GM20000 (cell line): ENCODE data around the gene HOXA11.

Experiments used
- DNase-seq: peaks from one replicate; pipeline ENCODE4 v3.0.0; 2012; ENCODE audit warnings: low spot score
- CTCF ChIP-seq: IDR thresholded peaks from 2 replicates; pipeline ENCODE4 v1.5.1; 2012; ENCODE audit warnings: mild to moderate bottlenecking, control low read depth; ENCODE audit errors: extremely low read depth, missing control alignments

The HOXA11 gene

DNA sequence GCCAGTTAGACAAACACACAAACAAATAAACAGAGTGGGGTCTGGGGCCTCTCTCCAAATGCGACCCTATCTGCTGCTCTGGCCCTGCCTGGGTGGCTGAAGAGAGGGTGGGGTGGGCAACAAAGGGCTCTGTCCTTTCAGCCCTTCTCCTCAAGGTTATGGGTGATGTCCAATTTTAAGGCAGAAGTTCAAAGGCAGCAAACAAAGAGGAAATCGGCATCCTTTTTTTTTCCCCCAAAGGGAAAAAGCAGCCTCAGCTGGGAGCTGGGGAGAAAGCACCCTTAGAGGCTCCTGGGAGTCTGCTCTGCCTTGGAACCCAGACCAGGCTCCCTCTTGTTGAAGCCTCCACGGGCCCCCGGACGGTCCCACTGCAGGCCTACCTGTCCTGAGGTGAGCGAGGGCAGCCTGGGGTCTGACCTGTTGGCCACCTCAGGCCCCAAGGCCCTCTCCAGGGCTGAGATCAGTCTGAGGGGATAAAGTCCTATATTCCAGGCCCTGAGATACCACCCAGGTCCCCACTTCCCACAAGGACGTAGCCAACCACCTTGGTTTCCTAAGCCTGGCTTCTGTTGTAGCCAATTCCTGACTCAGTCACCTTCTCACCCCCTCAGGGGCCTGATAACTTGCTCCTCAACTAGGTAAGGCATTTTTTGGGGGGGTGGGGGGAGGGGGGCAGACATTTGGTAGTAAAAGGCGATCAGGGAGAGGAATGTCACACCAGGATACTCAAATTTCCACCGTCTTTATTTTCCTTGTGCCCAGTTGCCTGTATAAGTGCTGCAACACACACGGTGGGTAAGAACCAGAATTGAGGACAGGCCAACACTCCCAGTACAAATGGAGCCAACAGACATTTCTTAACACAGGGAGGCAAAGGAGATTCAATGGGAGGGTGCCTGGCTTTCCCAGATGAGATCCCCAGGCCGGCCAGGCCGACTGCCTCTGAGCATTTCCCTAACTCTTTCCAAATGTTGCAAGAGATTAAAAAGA lies 4.3 kb downstream of the HOXA11 start:
- no peak for TF ChIP-seq CTCF
- DNase-seq = no peak

DNA sequence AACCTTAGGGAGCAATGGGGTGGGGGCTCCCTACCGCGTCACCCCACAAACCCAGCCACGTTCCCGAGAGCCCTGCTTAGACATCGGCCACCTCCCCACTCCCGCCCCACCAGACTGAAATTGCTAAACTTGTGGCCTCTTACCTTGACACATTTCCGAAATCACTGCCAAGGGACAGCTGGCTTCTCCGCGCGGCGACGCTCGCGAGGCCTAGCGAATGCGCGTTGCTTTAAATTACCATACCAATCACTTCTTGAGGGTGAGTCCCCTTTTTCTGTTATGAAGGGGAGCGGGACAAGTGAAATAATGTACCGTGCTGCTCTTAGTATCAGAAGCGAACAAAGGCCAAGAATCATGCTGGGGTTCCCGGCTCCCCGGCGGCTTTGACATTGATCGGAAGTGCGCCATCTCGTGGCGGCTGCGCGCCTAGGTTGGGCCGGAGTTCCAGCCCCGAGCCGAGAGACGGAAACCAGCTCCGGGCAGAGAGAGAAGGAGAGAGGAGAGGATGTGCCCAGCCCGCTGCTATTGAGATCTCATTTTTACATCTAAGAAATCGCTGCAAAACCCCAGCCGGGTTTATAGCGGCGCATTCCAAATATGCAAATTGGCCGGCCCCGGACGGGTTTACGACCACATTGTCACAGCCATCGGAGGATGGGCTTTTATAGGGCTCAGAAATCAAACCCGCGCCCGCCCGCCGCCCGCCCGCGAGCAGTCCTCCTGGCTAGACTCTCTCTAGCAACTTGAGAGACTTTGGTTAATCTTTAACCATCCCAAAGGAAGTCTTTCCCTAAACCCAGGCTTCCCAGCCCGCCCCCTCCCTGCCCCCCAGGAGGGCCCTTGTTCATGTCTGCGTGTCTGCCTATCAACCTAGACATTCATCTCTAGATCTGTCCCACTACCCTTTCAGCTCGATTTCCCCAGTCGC lies 5.3 kb downstream of the HOXA11 start:
- peak; percentile 63 for TF ChIP-seq CTCF
- peak; percentile 82 for DNase-seq

DNA sequence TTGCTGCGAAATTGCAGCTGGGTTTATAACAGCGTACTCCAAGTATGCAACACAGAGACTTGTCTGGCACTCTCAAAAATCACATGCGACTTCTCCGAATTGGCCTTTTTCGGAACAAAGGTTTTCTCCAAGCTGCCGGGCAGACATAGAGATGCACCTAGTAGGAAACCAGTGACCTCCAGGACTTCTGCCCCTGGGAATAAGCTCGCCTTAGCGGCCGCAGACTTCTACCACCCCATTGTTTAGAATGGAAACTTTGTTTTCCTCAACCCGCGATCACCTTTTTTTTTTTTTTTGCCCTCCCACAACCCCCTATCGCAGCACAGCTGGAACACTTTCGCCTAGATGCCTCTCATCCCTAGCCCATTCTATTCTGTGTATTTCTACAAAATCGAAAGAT lies 6.0 kb downstream of the HOXA11 start:
- no peak for TF ChIP-seq CTCF
- no peak for DNase-seq

DNA sequence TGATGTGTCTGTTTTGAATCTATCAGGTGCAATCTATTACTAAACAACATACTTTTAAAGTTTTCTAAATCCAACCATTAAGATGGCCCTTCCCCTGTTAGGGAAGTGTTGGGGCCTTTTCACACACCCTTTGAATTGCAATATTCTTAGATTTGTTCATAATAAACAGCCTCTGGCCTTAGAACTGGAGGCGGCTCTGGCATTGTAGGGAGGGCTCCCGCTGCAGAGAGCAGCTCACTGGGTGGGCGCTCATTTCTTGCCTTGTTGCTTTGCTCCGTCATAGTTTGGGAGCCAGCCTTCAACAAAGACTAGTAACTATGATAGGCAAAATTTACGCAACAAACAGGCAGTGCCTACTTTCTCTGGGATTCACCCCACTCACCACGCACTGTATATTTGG lies 6.7 kb downstream of the HOXA11 start:
- DNase-seq = no peak
- TF ChIP-seq CTCF = no peak

DNA sequence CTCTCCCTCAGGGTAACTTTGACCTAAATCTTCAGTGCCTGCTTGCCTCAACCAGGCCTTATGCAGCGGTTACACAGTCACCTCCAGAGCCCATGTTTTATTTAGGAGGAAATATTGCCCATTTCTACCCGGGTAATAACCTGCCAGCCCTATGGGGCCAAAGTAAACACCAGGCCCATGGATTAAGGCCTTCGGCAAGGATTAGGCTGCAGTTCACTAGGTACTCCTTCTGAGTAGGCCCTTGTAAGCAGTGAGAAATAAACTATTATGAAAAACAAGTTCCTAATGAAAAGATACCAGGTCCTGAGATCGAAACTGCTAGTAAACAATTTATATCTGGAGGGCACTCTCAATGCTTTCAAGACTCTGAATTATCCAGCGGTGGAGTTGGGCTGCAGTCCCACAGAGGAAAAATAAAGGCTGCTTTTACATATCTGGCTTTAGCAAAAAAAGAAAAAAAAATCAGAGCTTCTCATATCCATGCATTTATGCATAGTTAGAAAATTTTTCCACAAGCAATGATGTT lies 7.2 kb downstream of the HOXA11 start:
- DNase-seq = no peak
- no peak for TF ChIP-seq CTCF

DNA sequence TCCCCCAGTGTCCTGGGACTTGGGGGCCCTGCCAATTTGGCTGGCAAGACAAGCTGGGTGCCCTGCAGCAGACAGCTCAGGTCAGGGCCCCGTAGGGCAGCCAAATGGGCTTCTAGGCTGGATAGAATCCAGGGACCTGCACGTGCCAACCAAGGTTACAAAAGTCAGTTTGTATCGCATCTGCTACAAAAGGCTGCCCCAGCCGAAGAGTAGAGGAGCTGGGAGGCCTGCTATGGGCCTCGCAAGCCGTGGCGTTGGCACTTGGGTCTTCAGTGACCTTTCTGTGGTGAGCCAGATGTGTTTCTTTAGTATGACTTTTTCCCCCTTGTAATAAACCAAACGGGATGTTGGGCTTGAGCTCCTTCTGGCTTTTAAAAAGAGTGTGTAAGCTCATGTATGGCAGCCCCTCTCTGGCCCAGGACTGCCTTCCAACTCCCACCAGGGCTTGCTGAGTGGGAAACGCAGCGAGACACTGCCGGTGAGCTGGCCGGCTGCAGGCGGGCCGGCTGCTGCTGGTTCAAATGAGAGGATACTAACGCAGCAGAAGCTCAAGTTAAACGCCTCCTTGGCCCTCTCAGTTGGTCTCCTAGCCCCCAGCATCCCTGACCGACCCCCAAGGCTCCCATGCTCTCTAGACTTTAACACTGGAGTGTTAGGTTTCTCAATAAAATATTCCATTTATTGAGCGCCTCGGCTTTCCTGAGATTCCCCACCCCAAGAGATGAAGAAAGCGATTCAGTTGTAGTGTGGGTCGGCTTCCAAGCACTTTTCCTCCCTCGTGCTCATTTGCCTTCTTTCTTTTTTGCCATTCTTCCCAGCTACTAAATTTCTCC lies 7.9 kb downstream of the HOXA11 start:
- no peak for TF ChIP-seq CTCF
- DNase-seq = no peak
